ENCODE measurements around the gene SPON1.
"Not testable (repeated sequence)": the region's sequence is repeated elsewhere in the genome, so short reads cannot be mapped to it uniquely, and the experiment has no call there.

Gene SPON1

GRCh38 chr11:13923716-13924650 is 38.5 kb upstream of the SPON1 start:
- Histone ChIP-seq H3K36me3 (ENCODE audit: control insufficient read depth, insufficient read depth, low read length) (no peaks in the 10 kb centered on the region), H3K27me3 (replicated peaks; ENCODE audit: control insufficient read depth, insufficient read depth, low read length) (no peaks in the 10 kb centered on the region), H3K4me3 (replicated peaks; ENCODE audit: low read depth, low read length) (no peak overlapping the region)
- DNase-seq (ENCODE audit: extremely low read depth, insufficient read length), result peak; percentile 43
- TF ChIP-seq CTCF (IDR thresholded peaks at IDR 0.05; ENCODE audit: insufficient read depth, low read length, poor library complexity, severe bottlenecking), result no peak

GRCh38 chr11:13924801-13925327 is 37.7 kb upstream of the SPON1 start:
- no peak for DNase-seq (ENCODE audit: extremely low read depth, insufficient read length)
- H3K36me3 ChIP-seq (ENCODE audit: control insufficient read depth, insufficient read depth, low read length), result no peaks in the 10 kb centered on the region
- no peak for TF ChIP-seq CTCF (IDR thresholded peaks at IDR 0.05; ENCODE audit: insufficient read depth, low read length, poor library complexity, severe bottlenecking)
- no peaks in the 10 kb centered on the region for H3K27me3 ChIP-seq (replicated peaks; ENCODE audit: control insufficient read depth, insufficient read depth, low read length)
- no peak overlapping the region for H3K4me3 ChIP-seq (replicated peaks; ENCODE audit: low read depth, low read length)

- not testable (repeated sequence) for H3K4me3 ChIP-seq (replicated peaks; ENCODE audit: low read depth, low read length); H3K27me3 ChIP-seq (replicated peaks; ENCODE audit: control insufficient read depth, insufficient read depth, low read length); H3K36me3 ChIP-seq (ENCODE audit: control insufficient read depth, insufficient read depth, low read length); DNase-seq (ENCODE audit: extremely low read depth, insufficient read length)
Observed at GRCh38 chr11:13926366-13926765, 36.2 kb upstream of the SPON1 start.

GRCh38 chr11:13926981-13927380 is 35.5 kb upstream of the SPON1 start:
- H3K27me3 ChIP-seq (replicated peaks; ENCODE audit: control insufficient read depth, insufficient read depth, low read length), result no peaks in the 10 kb centered on the region
- H3K4me3 ChIP-seq (replicated peaks; ENCODE audit: low read depth, low read length), result no peak overlapping the region
- no peak for DNase-seq (ENCODE audit: extremely low read depth, insufficient read length)
- no peak for TF ChIP-seq CTCF (IDR thresholded peaks at IDR 0.05; ENCODE audit: insufficient read depth, low read length, poor library complexity, severe bottlenecking)
- no peaks in the 10 kb centered on the region for H3K36me3 ChIP-seq (ENCODE audit: control insufficient read depth, insufficient read depth, low read length)

GRCh38 chr11:13927481-13927880 is 35.0 kb upstream of the SPON1 start:
- TF ChIP-seq CTCF (IDR thresholded peaks at IDR 0.05; ENCODE audit: insufficient read depth, low read length, poor library complexity, severe bottlenecking), result no peak
- DNase-seq (ENCODE audit: extremely low read depth, insufficient read length), result no peak
- no peaks in the 10 kb centered on the region for H3K36me3 ChIP-seq (ENCODE audit: control insufficient read depth, insufficient read depth, low read length)

GRCh38 chr11:13928566-13929251 is 33.8 kb upstream of the SPON1 start:
- H3K36me3 ChIP-seq (ENCODE audit: control insufficient read depth, insufficient read depth, low read length), result no peaks in the 10 kb centered on the region
- no peak for DNase-seq (ENCODE audit: extremely low read depth, insufficient read length)
- H3K27me3 ChIP-seq (replicated peaks; ENCODE audit: control insufficient read depth, insufficient read depth, low read length), result no peaks in the 10 kb centered on the region
- H3K4me3 ChIP-seq (replicated peaks; ENCODE audit: low read depth, low read length), result no peak overlapping the region
- no peak for TF ChIP-seq CTCF (IDR thresholded peaks at IDR 0.05; ENCODE audit: insufficient read depth, low read length, poor library complexity, severe bottlenecking)

More at GRCh38 chr11:13927481-13927880, 35.0 kb upstream of the SPON1 start:
- no peak overlapping the region for H3K4me3 ChIP-seq (replicated peaks; ENCODE audit: low read depth, low read length)
- no peaks in the 10 kb centered on the region for H3K27me3 ChIP-seq (replicated peaks; ENCODE audit: control insufficient read depth, insufficient read depth, low read length)

All from GM06990 (cell line).